CD4-positive, alpha-beta T cell treated with Interleukin-6 at 100 ng/mL for 8 hours (primary cell): ENCODE data around the gene KIFC3.
A peak's percentile ranks its signal among the peaks of the same experiment; 100 is the strongest.
"Not testable (repeated sequence)": the region's sequence is repeated elsewhere in the genome, so short reads cannot be mapped to it uniquely, and the experiment has no call there.

ENCODE experiments used
- DNase-seq: peaks from one replicate; pipeline ENCODE4 v3.0.0-alpha.2; 2020; ENCODE audit warnings: mixed read lengths, low spot score

The KIFC3 gene, protein sequence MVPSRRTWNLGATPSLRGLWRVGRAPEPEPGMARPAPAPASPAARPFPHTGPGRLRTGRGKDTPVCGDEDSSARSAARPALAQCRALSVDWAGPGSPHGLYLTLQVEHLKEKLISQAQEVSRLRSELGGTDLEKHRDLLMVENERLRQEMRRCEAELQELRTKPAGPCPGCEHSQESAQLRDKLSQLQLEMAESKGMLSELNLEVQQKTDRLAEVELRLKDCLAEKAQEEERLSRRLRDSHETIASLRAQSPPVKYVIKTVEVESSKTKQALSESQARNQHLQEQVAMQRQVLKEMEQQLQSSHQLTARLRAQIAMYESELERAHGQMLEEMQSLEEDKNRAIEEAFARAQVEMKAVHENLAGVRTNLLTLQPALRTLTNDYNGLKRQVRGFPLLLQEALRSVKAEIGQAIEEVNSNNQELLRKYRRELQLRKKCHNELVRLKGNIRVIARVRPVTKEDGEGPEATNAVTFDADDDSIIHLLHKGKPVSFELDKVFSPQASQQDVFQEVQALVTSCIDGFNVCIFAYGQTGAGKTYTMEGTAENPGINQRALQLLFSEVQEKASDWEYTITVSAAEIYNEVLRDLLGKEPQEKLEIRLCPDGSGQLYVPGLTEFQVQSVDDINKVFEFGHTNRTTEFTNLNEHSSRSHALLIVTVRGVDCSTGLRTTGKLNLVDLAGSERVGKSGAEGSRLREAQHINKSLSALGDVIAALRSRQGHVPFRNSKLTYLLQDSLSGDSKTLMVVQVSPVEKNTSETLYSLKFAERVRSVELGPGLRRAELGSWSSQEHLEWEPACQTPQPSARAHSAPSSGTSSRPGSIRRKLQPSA

DNA sequence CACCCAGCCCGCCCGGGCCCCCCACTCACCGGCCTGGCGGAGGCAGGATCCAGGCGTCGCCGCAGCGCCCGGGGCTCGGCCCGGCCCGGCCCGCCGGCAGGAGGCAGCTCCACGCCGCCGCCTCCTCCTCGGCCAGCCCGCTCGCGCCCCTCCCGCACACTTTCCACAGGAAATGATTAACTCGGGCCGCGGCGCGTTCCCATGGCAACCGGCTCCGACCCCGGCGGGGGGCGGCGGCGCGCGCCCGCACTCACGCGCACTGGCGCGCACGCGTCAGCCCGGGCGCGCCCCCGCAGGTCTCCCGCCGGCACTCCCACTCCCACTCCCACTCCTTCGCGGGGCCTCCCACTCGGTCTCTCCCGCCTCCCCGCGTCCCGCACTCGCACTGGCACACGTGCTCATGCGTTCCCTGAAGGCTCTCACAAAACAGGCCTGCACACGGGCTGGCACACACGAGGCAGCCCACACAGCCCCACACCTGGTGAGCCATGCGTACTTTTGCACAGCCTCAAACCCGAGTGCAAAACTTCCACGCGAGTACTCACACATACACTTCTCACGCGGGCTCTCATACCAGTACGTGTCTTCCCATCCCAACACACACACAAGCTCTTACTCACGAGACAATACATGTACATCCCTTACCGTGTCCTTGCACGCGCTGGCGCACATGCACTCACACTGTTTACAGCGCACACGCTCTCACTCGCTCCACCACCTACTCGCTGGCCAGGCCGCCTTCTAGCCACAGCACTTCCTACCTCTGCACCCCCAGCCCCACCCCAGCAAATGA is at the start of gene KIFC3:
Gene KIFC3, minus strand, starts transcription at position 151 of the 793 bp plus-strand sequence. CDS start 4,248 bp downstream, outside the sequence.
- peak; percentile 52 for DNase-seq

DNA sequence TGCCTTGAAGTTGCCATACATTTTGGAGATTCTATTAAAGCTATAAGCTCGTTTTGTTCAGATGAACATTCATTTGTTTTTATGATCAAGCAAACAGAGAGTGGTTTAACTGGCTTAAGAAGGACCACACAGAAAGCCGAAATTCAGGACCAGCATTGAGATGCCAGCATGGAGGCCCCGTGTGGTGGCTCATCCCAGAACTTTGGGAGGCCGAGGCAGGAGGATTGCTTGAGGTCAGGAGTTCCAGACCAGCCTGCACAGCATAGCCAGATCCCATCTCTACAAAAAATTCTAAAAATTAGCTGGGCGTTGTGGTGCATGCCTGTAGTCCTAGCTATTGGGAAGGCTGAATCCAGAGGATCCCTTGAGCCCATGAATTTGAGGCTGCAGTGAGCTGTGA is 45.9 kb upstream of the KIFC3 start:
- DNase-seq: no peak

DNA sequence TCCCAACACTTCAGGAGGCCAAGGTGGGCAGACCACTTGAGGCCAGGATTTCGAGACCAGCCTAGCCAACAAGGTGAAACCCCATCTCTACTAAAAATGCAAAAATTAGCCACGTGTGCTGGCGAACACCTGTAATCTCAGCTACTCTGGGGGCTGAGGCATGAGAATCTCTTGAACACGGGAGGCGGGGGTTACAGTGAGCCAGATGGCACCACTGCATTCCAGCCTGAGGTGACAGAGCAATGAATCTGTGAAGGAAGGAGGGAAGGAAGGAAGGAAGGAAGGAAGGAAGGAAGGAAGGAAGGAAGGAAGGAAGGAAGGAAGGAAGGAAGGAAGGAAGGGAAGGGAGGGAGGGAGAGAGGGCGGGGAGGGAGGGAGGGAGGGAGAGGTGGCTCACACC is 44.6 kb upstream of the KIFC3 start:
- DNase-seq: not testable (repeated sequence)

DNA sequence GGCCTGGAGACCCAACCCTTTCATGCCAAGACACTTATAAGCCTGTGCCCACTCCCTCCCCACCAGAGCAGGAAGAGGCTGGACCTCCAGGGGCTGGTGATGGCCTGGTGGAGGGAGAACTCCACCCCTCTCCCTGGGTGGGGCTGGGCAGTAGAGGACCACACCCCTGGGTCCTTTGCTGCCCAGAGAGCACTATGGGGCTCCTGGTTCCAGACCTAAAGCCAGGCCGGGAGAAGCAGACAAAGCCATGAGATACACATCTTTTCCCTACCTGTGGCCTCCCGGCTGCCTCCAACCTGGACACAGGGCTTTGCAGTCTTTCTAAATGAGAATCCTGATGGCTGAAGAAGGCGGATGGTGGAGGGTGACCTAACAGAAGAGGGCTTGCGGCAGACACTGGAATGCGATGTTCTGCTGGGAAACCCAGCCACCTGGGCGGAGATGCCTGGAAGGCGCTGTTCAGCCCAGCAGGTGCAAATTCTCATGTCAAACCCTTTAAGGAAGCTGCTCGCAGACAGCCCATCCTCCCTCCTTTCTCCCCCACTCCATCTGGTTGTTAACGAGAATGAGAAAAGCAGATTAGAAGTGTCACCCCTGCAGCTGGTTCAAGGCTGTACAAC is 43.9 kb upstream of the KIFC3 start:
- DNase-seq: no peak

DNA sequence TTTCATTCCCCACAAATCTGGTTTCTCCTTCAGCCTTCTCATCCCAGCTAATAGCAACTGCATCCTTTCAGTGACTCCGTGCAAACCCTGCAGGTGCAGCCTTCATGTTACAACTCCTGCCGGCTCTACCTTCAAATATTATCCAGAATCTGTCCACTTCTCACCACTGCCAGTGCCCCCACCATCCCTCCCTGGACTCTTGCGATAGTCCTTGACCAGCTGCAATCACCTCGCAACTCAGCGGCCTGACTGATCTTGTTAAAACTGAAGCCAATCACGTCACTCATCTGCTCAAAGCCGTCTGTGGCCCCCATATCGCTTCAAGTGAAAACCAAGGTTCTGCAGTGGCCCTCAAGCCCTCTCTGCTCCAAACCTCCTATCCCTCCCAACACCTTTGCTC is 42.8 kb upstream of the KIFC3 start:
- DNase-seq: no peak

DNA sequence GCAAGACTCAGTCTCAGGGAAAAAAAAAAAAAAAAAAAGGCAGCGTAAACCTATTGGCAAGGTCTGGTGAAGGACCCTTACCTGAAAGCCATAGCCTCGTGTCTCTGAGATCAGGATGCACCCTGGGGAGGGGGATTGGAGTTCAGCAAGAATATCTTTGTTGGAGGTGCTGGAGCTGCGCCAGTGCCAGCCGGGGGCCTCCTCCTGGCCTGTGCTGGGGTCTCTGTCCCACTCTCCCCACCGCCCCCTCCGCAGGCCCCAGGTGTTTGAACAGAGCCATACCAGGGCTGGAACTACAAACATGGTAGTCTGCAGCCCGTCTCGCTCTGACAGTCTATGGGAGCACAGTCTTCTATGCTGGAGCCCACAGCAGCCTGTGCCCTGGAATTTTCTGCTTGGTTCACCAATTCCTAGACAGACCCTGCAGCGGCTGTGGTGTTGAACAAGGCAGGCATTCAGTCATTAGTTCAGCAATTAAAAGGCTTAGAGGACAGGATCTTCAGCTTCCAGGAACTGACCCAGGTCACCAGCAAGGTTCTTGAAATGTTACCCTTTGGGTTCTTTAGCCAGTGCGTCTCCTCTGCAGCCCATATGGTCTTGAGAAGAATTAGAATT is 42.2 kb upstream of the KIFC3 start:
- DNase-seq: no peak

DNA sequence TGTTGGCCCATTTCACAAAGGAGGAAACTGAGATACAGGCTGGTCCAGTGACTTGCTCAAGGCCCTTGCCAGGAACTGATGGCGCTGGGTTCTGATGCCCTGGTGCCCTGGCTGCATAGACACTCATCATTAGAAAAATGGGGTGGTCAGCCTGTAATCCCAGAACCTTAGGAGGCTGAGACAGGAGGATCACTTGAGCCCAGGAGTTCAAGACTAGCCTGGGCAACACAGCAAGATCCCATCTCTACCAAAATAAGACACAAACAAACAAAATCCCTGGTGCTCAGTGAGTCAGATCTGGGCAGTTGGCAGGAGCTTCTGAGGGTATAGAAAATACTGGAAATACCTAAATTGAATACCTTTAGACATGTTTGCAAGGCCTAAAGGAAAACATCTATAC is 41.1 kb upstream of the KIFC3 start:
- no peak for DNase-seq

DNA sequence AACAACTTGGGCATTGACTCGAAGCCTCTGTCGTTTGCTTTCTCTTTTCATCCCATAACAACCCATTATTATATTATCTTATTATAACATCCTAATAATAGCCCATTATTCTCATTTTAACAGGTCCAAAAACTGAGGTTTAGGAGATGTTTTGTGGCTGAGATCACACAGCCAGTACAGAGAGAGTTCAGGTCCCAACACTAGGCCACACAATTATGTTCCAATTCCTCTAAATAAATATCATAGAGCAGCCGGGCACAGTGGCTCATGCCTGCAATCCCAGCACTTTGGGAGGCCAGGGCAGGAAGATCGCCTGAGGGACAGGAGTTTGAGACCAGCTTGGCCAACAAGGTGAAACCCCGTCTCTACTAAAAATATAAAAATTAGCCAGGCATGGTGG is 40.3 kb upstream of the KIFC3 start:
- DNase-seq: no peak

DNA sequence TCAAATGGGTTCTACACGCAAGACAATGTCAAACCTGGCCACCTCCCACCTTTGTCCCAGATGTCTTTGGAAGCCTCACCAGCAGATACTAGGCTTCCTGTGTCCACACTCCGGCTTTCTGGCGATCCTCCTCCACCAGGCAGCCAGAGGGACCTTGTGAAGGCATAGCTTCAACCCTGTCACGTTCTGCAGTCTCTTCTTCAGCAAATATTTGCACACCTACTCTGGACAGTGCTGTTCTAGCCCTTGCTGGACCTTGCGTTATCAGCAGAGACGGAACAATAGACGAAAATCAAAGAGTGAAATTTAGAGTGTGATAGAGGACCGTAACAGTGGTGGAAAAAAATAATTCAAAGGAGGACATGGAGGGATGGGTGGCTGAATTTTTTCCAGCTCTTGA is 38.5 kb upstream of the KIFC3 start:
- no peak for DNase-seq

DNA sequence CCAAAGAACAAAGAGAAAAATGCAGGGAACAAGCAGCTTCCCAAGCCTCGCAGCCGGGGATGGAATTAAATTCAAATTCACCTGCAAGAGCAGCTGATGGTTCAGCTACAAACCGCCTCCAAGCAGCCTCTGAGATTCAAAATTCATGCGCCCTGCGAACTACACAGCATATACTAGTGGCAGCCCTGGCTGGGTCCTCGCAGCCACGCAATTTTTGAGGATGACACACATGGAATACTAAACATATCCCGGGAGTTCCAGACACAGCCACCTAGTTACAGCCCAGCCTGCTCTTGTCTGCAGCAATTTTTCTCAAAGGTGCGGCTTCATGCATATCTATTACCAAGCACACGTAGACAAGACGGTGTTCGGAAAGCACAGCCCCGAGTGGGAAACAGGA is 35.9 kb upstream of the KIFC3 start:
- DNase-seq: no peak

DNA sequence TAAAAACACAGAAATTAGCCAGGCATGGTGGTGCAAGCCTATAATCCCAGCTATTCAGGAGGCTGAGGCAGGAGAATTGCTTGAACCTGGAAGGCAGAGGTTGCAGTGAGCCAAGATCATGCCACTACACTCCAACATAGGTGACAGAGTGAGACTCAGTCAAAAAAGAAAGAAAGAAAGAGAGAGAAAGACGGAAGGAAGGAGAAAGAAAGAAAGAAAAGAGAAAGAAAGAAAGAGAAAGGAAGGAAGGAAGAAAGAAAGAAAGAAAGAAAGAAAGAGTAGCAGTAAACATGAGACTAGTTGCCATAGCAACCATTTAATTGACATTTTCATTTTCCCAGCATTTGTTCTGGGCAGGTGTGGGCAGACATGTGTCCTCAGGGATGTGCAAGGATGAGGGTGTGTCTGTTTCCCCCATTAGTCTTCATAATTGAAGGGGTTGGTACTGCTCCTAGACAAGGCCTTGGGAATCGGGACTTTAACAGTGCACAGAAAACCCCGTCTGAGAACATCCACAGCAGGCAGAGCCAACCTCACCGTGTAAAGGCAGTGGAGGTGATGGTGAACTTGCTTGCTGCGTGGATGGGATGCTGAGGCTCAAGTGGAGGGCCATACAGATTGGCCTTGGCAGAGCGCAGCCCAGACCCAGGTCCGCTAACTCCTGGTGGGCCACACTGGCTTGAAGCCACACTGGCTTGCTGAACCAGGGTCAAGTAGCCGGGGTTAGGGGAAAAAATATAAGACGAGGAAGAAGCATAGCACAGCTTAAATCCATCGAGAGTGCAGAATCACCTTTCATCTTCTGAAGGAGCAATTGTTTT is 35.2 kb upstream of the KIFC3 start:
- DNase-seq: no peak

DNA sequence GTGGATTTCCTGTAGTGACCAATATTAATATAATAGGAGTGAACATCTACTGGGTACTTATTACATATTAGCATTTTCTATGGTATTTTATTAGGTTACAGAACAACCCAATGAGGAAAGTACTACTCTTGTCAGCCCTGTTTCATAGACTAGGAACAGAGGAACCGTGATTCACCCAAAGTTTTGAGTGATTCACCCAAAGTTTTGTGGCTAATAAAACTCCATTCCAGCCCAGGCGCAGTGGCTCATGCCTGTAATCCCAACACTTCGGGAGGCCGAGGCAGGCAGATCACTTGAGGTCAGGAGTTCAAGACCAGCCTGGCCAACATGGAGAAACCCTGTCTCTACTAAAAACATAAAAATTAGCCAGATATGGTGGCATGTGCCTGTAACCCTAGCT is 33.1 kb upstream of the KIFC3 start:
- not testable (repeated sequence) for DNase-seq

DNA sequence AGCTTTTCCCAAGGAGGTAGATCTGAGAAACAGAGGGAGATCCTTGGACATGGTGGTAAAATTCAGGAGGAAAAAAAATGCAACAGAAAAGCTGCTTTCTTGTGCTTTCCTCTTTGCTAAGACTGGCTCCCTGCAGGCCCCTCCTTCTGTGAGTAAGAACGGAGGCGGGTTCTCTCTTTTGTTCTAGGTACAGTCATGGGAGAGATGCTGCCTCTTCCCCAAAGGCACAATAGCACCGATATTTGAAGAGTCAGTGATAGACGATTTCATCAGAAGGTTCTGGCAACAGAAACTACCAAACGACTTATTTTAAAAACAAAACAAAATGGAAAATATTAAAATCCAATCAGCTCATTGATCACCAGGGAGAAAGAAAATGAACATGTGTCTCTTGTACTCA is 32.6 kb upstream of the KIFC3 start:
- no peak for DNase-seq

DNA sequence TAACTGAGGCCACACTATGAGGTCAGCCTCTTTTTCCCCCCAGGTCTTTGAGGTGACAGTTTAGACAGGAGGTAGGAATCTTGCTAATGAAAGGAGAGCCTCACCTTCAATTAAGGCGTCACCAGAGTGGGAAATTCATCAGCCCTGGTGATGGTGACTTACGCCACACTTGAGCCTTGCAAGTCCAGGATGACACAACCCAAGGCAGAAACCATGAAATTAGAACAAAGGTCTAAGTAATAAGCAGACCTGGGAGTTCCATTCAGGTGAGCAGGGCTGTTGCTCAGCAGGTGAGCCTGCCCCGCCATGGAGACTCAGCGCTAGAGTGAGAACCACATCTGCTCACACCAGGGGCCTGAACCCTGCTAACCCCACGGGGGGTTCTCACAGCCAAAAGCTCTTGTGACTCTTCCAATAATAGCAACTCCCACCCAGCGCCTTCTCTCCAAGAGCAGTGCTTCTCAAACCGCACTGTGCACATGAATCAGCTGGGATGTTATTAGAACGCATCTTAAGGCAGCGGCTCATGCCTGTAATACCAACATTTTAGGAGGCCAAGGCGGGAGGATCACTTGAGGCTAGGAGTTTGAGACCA is 28.7 kb upstream of the KIFC3 start:
- no peak for DNase-seq

DNA sequence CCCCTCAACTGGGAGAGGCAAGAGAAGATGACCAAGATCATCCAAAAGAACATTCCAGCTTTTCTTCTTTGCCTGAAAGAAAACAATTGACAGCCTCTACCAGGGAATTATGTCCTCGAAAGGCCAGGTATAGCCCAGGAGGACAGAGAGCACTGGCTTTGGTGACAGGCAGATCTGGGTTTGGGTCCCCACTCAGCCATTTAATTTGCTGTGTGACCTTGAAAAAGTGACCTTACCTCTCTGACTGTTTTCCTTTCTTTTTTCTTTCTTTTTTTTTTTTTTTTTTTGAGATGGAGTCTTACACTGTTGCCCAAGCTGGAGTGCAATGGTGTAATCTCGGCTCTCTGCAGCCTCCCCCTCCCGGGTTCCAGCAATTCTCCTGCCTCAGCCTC is 27.7 kb upstream of the KIFC3 start:
- no peak for DNase-seq

DNA sequence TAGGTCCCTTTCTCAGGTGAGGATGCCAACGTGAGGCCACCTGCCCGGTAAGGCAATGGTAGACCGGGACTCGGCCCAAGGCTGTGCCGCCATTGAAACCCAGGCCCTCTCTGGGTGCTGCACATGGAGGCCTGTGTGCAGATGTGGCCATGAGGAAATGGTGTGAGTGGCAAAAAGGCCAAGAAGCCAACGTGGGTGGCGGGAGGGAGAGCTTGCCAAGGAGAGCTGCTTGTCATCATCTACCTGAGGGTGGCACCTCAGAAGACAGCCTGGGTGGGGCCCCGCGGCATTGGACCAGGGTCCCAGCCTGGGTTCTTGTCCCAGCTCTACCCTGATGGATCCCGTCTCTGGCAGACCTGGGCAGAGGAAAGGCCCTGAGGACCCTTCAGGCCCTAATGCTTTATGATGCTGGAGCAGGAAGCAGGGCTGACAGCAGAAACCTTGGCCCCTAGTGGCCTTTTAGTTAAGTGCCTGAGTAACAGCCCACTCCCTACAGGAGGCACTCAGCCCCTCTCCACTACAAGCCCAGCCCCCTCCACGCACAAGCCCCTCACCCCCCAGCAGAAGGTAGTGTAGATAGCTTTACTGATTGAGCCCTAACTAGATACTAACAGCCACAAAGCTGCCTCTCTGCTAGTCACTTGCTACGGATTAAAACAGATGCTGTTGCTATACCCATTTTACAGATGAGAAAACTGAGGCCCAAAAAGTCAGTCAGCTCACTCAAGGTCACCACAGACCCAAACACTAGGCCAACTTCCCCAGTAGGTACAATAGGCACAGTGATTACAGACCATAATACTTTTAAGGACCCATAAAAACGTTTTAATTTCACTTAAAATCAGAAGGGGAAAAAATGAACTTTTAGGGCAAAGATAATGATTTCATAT is 26.2 kb upstream of the KIFC3 start:
- no peak for DNase-seq

DNA sequence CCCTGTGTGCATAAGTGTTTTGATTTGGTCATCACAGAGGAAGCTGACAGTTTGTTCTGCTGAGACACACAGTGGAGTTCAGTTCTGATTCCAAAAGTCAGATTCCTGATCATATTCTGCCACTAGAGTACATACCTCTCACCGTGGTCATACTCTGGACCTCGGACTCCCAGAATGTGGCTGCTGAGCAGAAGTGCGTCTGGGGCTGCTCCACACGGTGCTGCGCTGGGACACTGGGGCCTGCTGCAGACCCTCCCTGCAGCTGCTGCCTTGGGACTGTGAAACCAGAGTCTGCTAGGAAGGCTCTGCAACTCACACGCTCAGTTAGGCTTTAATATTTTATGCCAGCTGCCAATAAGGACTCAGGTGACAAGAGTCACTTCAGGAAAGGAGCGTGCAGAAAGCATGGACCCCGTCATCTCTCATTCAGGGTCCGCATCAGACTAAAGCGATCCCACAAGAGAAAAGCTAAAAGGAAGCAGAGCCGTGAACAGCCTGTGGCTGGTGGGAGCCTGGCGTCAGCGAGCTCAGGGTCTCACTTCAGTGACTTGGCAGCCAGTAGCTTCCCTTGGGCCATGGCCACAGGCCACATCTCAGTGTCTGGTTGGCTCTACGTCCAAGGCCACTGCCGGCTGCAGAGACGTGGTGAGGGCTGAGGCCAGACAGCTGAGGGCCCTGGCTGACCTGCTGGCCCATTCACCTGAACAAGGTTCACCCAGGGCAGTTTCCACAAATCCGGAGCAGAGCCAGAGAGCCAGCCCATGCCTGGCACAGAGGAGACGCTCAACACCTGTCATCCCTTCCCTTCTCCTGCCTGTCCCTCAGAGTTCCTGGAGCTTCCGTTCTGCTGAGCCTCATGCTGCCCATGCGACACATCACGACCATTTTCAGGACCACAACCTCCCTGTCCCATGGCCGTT is 24.7 kb upstream of the KIFC3 start:
- no peak for DNase-seq

DNA sequence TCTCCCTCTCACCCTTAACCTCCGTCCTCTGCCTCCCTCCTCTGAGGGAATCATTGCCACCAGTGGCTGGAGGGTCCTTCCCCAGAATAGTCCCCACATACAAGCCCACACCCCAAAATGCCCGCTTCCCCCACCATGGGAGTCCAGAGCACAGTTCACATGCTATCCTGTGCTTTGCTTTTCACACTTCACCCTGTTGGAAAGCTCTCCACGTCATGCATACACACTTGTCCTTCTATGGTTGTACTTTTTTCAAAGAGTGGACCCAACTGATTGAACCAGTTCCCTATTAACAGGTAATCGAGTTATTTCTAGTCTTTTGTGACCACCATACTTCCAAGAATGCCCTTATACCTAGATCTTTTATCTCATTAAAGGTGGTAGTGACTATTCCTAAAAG is 23.8 kb upstream of the KIFC3 start:
- no peak for DNase-seq
